ENCODE measurements around the gene VWA1.
"Not testable (repeated sequence)": the region's sequence is repeated elsewhere in the genome, so short reads cannot be mapped to it uniquely, and the experiment has no call there.

GRCh38 chr1:1410238-1410637 is 25.3 kb upstream of the VWA1 start:
- not testable (repeated sequence) for TF ChIP-seq CTCF (IDR thresholded peaks at IDR 0.05); REST (IDR thresholded peaks at IDR 0.05; ENCODE audit: insufficient read depth in 1 of 2, low read depth in 2 of 2, low read length in 1 of 2); POLR2AphosphoS5 (IDR thresholded peaks at IDR 0.05; ENCODE audit: low read depth, low read length); SIN3A (IDR thresholded peaks at IDR 0.05; ENCODE audit: borderline replicate concordance, insufficient read depth, low read depth, low read length)
